HL-60 (cell line): ENCODE results near the gene NKD2.

Source experiments
- DNase-seq, 2 experiments: peaks; one replicate each; pipeline ENCODE4 v3.0.0-alpha.2; 2010 to 2020; ENCODE audit warnings: low read depth in 1 of 2, low spot score in 1 of 2
- H3K27ac ChIP-seq: fragments of 250-450 bp; sonication (Bioruptor Pico); replicated peaks from 2 replicates; pipeline ENCODE4 v1.5.1; 2020; ENCODE audit warnings: mild to moderate bottlenecking, moderate library complexity
- H3K27me3 ChIP-seq: fragments of 250-450 bp; sonication (Bioruptor Pico); 2 replicates; pipeline ENCODE4 v1.5.1; 2021; ENCODE audit warnings: mild to moderate bottlenecking, moderate library complexity; ENCODE audit not compliant: insufficient read depth, poor library complexity, severe bottlenecking
- H3K4me3 ChIP-seq: replicated peaks from 2 replicates; pipeline ENCODE4 v1.5.1; 2011; ENCODE audit warnings: mild to moderate bottlenecking, control low read depth, low read length; ENCODE audit not compliant: insufficient read depth
- CTCF ChIP-seq: IDR thresholded peaks from one replicate; pipeline ENCODE4 v1.5.1; 2011; ENCODE audit warnings: low read length, control low read depth, inconsistent platforms; ENCODE audit not compliant: insufficient read depth
- GABPA ChIP-seq: IDR thresholded peaks from 2 replicates; pipeline ENCODE4 v1.6.1; 2012; ENCODE audit warnings: low read depth
- POLR2AphosphoS5 ChIP-seq: IDR thresholded peaks from 2 replicates; pipeline ENCODE4 v1.6.1; 2012; ENCODE audit warnings: low read depth
- SPI1 ChIP-seq: IDR thresholded peaks from 2 replicates; pipeline ENCODE4 v1.6.1; 2012; ENCODE audit warnings: low read depth, mild to moderate bottlenecking, borderline replicate concordance
- TF ChIP-seq, protein P1 (sequence below): IDR thresholded peaks from 2 replicates; pipeline ENCODE4 v1.6.1; 2012; ENCODE audit warnings: low read depth; ENCODE audit not compliant: insufficient replicate concordance

Gene NKD2

GRCh38 chr5:1009359-1010180, 968 bp downstream of the NKD2 start:
- Histone ChIP-seq H3K4me3 (no peak overlapping the region), H3K27me3 (peaks cover 42% of the 10 kb centered on the region), H3K27ac (no peak overlapping the region)
- TF ChIP-seq POLR2AphosphoS5 (no peak), GABPA (no peak), CTCF (no peak), SPI1 (no peak)
- TF ChIP-seq, protein P1, sequence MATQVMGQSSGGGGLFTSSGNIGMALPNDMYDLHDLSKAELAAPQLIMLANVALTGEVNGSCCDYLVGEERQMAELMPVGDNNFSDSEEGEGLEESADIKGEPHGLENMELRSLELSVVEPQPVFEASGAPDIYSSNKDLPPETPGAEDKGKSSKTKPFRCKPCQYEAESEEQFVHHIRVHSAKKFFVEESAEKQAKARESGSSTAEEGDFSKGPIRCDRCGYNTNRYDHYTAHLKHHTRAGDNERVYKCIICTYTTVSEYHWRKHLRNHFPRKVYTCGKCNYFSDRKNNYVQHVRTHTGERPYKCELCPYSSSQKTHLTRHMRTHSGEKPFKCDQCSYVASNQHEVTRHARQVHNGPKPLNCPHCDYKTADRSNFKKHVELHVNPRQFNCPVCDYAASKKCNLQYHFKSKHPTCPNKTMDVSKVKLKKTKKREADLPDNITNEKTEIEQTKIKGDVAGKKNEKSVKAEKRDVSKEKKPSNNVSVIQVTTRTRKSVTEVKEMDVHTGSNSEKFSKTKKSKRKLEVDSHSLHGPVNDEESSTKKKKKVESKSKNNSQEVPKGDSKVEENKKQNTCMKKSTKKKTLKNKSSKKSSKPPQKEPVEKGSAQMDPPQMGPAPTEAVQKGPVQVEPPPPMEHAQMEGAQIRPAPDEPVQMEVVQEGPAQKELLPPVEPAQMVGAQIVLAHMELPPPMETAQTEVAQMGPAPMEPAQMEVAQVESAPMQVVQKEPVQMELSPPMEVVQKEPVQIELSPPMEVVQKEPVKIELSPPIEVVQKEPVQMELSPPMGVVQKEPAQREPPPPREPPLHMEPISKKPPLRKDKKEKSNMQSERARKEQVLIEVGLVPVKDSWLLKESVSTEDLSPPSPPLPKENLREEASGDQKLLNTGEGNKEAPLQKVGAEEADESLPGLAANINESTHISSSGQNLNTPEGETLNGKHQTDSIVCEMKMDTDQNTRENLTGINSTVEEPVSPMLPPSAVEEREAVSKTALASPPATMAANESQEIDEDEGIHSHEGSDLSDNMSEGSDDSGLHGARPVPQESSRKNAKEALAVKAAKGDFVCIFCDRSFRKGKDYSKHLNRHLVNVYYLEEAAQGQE, result no peak
- DNase-seq, result no peak

DNA sequence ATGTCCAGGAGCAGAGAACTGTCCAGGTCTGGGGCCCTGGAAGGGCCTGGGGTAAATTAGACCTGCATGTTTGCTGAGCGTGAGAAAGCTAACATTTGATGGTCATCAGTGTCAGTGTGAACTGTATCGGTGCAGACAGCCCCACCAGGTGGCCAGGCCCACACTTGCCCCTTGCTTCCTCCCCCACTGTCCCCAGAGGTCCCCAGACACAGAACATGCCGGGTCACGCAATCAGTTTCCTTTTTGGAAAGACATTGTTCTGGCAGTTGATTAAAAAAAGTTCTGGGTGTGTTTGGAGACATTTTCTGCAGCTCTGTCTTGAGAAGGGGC, 1.5 kb downstream of the NKD2 start:
- DNase-seq, result no peak
- Histone ChIP-seq H3K27me3 (peaks cover 42% of the 10 kb centered on the region), H3K27ac (no peak overlapping the region), H3K4me3 (no peak overlapping the region)
- TF ChIP-seq CTCF (no peak), POLR2AphosphoS5 (no peak), GABPA (no peak), SPI1 (no peak)
- TF ChIP-seq, protein P1, result no peak

DNA sequence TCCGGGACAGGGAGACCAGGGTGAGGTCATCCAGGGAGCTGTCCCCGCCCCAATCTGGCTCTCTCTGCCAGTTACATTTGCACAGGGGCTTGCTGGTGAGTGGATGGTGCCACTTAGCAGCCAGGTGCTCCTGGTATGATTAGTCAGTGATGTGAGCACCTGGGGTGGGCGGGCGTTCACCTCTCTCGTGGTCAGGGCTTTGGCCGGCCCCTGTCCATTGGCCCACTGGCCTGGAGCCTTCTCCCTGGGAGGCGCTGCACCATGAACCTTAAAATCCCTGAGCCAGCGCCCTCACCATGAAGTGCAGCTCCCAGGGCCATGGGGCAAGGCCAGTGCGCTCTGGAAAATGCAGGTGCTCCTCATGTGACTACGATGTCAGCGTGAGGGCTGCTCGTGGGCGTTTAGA, 2.0 kb downstream of the NKD2 start:
- H3K4me3 ChIP-seq, result no peak overlapping the region
- H3K27me3 ChIP-seq, result peaks cover 37% of the 10 kb centered on the region
- TF ChIP-seq, protein P1, result no peak
- no peak for TF ChIP-seq GABPA
- TF ChIP-seq POLR2AphosphoS5, result no peak
- no peak for TF ChIP-seq SPI1
- TF ChIP-seq CTCF, result no peak
- H3K27ac ChIP-seq, result no peak overlapping the region
- no peak for DNase-seq
